HAP-1 (cell line): ENCODE results near the gene CD7.

Experiments
- DNase-seq, 2 experiments: peaks; one replicate each; pipeline ENCODE4 v3.0.0-alpha.2; 2016 to 2020; ENCODE audit warnings: low spot score in 2 of 2
- H3K27me3 ChIP-seq: fragments of 250-450 bp; sonication (Bioruptor Pico); 2 replicates; pipeline ENCODE4 v1.5.1; 2020; ENCODE audit warnings: low read depth, mild to moderate bottlenecking, moderate library complexity
- H3K36me3 ChIP-seq: fragments of 250-450 bp; sonication (Bioruptor Pico); replicated peaks from 2 replicates; pipeline ENCODE4 v1.5.1; 2020; ENCODE audit warnings: mild to moderate bottlenecking
- H3K4me1 ChIP-seq: fragments of 250-450 bp; sonication (Bioruptor Pico); 2 replicates; pipeline ENCODE4 v1.5.1; 2020; ENCODE audit warnings: mild to moderate bottlenecking
- H3K4me3 ChIP-seq: fragments of 250-450 bp; sonication (Bioruptor Pico); 2 replicates; pipeline ENCODE4 v1.5.1; 2020; ENCODE audit warnings: mild to moderate bottlenecking, moderate library complexity
- H3K9me3 ChIP-seq: fragments of 250-450 bp; sonication (Bioruptor Pico); 2 replicates; pipeline ENCODE4 v1.5.1; 2020; ENCODE audit warnings: mild to moderate bottlenecking, moderate library complexity
- in situ Hi-C: fragments of 300-500 bp; cut with MboI; formaldehyde crosslinking; loops from 3 replicates; pipeline ENCODE4 v1.14.3; 2020; ENCODE audit warnings: low sequenced_read_pairs, inconsistent platforms, mixed read lengths

Gene CD7

GRCh38 chr17:82285141-82285540, 32.3 kb downstream of the CD7 start:
- no peaks in the 10 kb centered on the region for H3K27me3 ChIP-seq
- H3K4me1 ChIP-seq: peaks cover 20% of the 10 kb centered on the region
- peaks cover 2% of the 10 kb centered on the region; the same call in 1 of the 2 replicates for H3K9me3 ChIP-seq
- no peak overlapping the region for H3K4me3 ChIP-seq
- H3K36me3 ChIP-seq: no peaks in the 10 kb centered on the region
- peak; percentile 17 to 63 for DNase-seq
- in situ Hi-C loops: no loop called here

GRCh38 chr17:82283208-82283749, 34.1 kb downstream of the CD7 start:
- Histone ChIP-seq H3K9me3 (peaks cover 2% of the 10 kb centered on the region; the same call in 1 of the 2 replicates), H3K4me3 (no peak overlapping the region), H3K36me3 (no peaks in the 10 kb centered on the region), H3K4me1 (peaks cover 17% of the 10 kb centered on the region), H3K27me3 (no peaks in the 10 kb centered on the region)
- DNase-seq: peak in 1 of 2 experiments; percentile 34
- in situ Hi-C loops: no loop called here

- Histone ChIP-seq H3K9me3 (no peaks in the 10 kb centered on the region; the same call in 1 of the 2 replicates), H3K36me3 (no peaks in the 10 kb centered on the region), H3K4me3 (no peak overlapping the region), H3K27me3 (no peaks in the 10 kb centered on the region), H3K4me1 (peaks cover 11% of the 10 kb centered on the region)
- no peak for DNase-seq
- in situ Hi-C loops: no loop called here
These were observed 34.9 kb downstream of the CD7 start for GRCh38 chr17:82282239-82283207.

GRCh38 chr17:82281502-82282238, 35.7 kb downstream of the CD7 start:
- Histone ChIP-seq H3K36me3 (no peaks in the 10 kb centered on the region), H3K4me3 (no peak overlapping the region), H3K4me1 (peaks cover 10% of the 10 kb centered on the region), H3K9me3 (no peaks in the 10 kb centered on the region), H3K27me3 (no peaks in the 10 kb centered on the region)
- in situ Hi-C loops: no loop called here
- DNase-seq: no peak

GRCh38 chr17:82281076-82281475, 36.3 kb downstream of the CD7 start:
- no peak overlapping the region for H3K4me3 ChIP-seq
- no peaks in the 10 kb centered on the region for H3K27me3 ChIP-seq
- H3K4me1 ChIP-seq: peaks cover 10% of the 10 kb centered on the region
- H3K9me3 ChIP-seq: no peaks in the 10 kb centered on the region
- in situ Hi-C loops: no loop called here
- H3K36me3 ChIP-seq: no peaks in the 10 kb centered on the region
- no peak for DNase-seq

GRCh38 chr17:82280537-82280936, 36.9 kb downstream of the CD7 start:
- no peaks in the 10 kb centered on the region for H3K27me3 ChIP-seq
- DNase-seq: no peak
- in situ Hi-C loops: no loop called here
- peaks cover 7% of the 10 kb centered on the region for H3K4me1 ChIP-seq
- H3K36me3 ChIP-seq: no peaks in the 10 kb centered on the region
- H3K9me3 ChIP-seq: no peaks in the 10 kb centered on the region
- H3K4me3 ChIP-seq: no peak overlapping the region

- H3K9me3 ChIP-seq: no peaks in the 10 kb centered on the region
- no peaks in the 10 kb centered on the region for H3K27me3 ChIP-seq
- no peak overlapping the region for H3K4me3 ChIP-seq
- peaks cover 4% of the 10 kb centered on the region for H3K4me1 ChIP-seq
- in situ Hi-C loops: no loop called here
- no peaks in the 10 kb centered on the region for H3K36me3 ChIP-seq
- no peak for DNase-seq
These were observed 38.5 kb downstream of the CD7 start for GRCh38 chr17:82278786-82279391.

GRCh38 chr17:82278308-82278707, 39.1 kb downstream of the CD7 start:
- Histone ChIP-seq H3K4me3 (no peak overlapping the region), H3K9me3 (no peaks in the 10 kb centered on the region), H3K36me3 (0 out of 2 replicates have a peak, but pooled peaks cover under 1% of the 10 kb centered on the region), H3K4me1 (peaks cover 7% of the 10 kb centered on the region), H3K27me3 (no peaks in the 10 kb centered on the region)
- in situ Hi-C loops: no loop called here
- DNase-seq: no peak

- DNase-seq: no peak
- Histone ChIP-seq H3K36me3 (peaks cover 3% of the 10 kb centered on the region; the same call in 1 of the 2 replicates), H3K9me3 (no peaks in the 10 kb centered on the region), H3K4me1 (peaks cover 7% of the 10 kb centered on the region), H3K4me3 (no peak overlapping the region), H3K27me3 (no peaks in the 10 kb centered on the region)
- in situ Hi-C loops: no loop called here
These were observed 39.6 kb downstream of the CD7 start for GRCh38 chr17:82277851-82278250.

GRCh38 chr17:82276938-82277337, 40.5 kb downstream of the CD7 start:
- DNase-seq: no peak
- Histone ChIP-seq H3K4me1 (peaks cover 11% of the 10 kb centered on the region), H3K27me3 (no peaks in the 10 kb centered on the region), H3K36me3 (peaks cover 9% of the 10 kb centered on the region), H3K4me3 (no peak overlapping the region), H3K9me3 (peaks cover 2% of the 10 kb centered on the region; the same call in 1 of the 2 replicates)
- in situ Hi-C loops: no loop called here

GRCh38 chr17:82275326-82275725, 42.1 kb downstream of the CD7 start:
- H3K9me3 ChIP-seq: peaks cover 2% of the 10 kb centered on the region; the same call in 1 of the 2 replicates
- in situ Hi-C loops: no loop called here
- H3K27me3 ChIP-seq: no peaks in the 10 kb centered on the region
- peaks cover 18% of the 10 kb centered on the region for H3K4me1 ChIP-seq
- no peak for DNase-seq
- no peak overlapping the region for H3K4me3 ChIP-seq
- H3K36me3 ChIP-seq: peaks cover 25% of the 10 kb centered on the region

- Histone ChIP-seq H3K4me3 (peak overlapping the region; percentile 95), H3K9me3 (peaks cover 2% of the 10 kb centered on the region; the same call in 1 of the 2 replicates), H3K36me3 (peaks cover 34% of the 10 kb centered on the region), H3K4me1 (peaks cover 18% of the 10 kb centered on the region), H3K27me3 (no peaks in the 10 kb centered on the region)
- DNase-seq: no peak
- in situ Hi-C loops: no loop called here
These were observed 43.0 kb downstream of the CD7 start for GRCh38 chr17:82274134-82275020.
